GM12864 (cell line): Measurements from ENCODE around the gene TRABD2A.
"Not testable (repeated sequence)": the region's sequence is repeated elsewhere in the genome, so short reads cannot be mapped to it uniquely, and the experiment has no call there.

Source experiments
- DNase-seq: peaks from one replicate; pipeline ENCODE4 v3.0.0-alpha.2; 2011; ENCODE audit warnings: low read depth
- H3K4me3 ChIP-seq: 2 replicates; pipeline ENCODE4 v1.5.1; 2011; ENCODE audit warnings: mild to moderate bottlenecking, low read depth, low read length, control low read depth
- TF ChIP-seq, protein P1 (sequence below): IDR thresholded peaks from 2 replicates; pipeline ENCODE4 v1.5.1; 2011; ENCODE audit warnings: low read depth, mild to moderate bottlenecking, moderate library complexity, low read length, control low read depth, inconsistent platforms; ENCODE audit errors: missing control alignments

Gene TRABD2A

GRCh38 chr2:84919885-84920580 lies 39.1 kb upstream of the TRABD2A start:
- TF ChIP-seq, protein P1, sequence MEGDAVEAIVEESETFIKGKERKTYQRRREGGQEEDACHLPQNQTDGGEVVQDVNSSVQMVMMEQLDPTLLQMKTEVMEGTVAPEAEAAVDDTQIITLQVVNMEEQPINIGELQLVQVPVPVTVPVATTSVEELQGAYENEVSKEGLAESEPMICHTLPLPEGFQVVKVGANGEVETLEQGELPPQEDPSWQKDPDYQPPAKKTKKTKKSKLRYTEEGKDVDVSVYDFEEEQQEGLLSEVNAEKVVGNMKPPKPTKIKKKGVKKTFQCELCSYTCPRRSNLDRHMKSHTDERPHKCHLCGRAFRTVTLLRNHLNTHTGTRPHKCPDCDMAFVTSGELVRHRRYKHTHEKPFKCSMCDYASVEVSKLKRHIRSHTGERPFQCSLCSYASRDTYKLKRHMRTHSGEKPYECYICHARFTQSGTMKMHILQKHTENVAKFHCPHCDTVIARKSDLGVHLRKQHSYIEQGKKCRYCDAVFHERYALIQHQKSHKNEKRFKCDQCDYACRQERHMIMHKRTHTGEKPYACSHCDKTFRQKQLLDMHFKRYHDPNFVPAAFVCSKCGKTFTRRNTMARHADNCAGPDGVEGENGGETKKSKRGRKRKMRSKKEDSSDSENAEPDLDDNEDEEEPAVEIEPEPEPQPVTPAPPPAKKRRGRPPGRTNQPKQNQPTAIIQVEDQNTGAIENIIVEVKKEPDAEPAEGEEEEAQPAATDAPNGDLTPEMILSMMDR, result no peak
- no peak for DNase-seq
- peak overlapping the region; percentile 18; the same call in 1 of the 2 replicates for H3K4me3 ChIP-seq

DNA sequence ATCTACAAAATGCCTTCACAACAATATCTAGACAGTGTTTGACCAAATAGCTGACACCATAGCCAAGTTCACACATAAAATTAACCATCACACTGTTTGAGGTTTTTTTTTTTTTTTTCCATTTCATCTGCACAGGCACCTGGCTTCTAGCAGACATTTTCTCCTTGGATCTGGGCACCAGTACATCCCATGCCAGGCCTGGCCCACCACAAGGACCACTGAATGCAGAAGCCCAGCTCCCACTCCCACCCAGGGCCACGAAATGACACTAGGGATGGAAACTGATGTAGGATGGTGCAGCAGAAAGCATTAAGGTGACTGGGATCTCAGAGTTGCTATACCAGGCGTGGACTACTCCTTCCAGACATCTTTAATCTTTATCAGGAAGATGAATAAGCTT lies 37.5 kb upstream of the TRABD2A start:
- TF ChIP-seq, protein P1, result no peak
- no peak overlapping the region for H3K4me3 ChIP-seq
- DNase-seq, result no peak

- not testable (repeated sequence) for H3K4me3 ChIP-seq, DNase-seq
Observed at GRCh38 chr2:84917821-84918220, 36.9 kb upstream of the TRABD2A start.

DNA sequence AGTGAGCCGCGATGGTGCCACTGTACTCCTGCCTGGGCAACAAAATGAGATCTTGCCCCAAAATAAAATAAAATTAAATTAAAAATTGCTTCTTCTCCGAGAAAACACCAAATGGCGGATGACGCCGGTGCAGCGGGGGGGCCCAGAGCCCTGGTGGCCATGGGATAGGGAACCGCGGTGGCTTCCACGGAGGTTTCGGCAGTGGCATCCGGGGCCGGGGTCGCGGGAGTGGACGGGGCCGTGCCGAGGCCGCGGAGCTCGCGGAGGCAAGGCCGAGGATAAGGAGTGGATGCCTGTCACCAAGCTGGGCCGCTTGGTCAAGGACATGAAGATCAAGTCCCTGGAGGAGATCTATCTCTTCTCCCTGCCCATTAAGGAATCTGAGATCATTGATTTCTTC lies 34.8 kb upstream of the TRABD2A start:
- not testable (repeated sequence) for H3K4me3 ChIP-seq, DNase-seq

DNA sequence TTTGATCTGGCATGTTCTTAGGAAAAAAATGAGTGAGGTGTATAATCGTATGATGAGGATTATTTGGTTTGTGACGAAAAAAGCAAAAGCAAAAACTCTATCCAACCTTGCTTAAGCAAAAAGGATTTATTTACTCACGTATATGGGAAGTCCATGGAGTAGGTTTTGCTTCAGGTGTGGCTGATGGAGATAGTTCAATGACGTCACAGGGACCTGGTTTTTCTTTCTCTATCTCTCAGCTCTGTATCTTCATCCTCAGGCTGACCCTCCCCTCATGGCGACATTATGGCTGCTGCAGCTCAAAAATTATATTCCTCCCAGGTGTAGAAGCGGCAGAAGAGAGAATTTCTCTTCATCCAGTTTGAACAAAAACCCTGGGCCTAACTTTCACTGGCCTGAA lies 33.5 kb upstream of the TRABD2A start:
- no peak for DNase-seq
- TF ChIP-seq, protein P1, result no peak
- H3K4me3 ChIP-seq, result no peak overlapping the region

DNA sequence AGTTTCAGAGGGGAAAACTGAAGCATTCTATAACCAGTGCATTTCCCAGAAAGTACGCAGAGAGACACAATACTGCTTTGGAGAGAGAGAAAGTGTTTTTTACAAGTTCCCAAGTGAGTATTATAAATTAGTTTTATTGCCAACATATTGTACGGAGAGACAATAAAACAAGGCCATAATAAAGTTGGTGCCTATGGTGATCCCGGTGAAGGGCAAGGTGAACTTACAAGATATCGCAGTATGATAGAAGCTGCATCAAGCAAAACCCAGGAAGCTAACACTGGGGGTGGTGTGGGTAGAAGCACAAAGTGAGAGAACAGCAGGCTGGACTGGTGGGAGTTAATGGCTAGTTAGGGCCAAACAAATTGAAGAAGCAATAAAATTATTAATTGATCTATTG lies 32.1 kb upstream of the TRABD2A start:
- DNase-seq, result no peak
- H3K4me3 ChIP-seq, result no peak overlapping the region
- TF ChIP-seq, protein P1, result no peak

DNA sequence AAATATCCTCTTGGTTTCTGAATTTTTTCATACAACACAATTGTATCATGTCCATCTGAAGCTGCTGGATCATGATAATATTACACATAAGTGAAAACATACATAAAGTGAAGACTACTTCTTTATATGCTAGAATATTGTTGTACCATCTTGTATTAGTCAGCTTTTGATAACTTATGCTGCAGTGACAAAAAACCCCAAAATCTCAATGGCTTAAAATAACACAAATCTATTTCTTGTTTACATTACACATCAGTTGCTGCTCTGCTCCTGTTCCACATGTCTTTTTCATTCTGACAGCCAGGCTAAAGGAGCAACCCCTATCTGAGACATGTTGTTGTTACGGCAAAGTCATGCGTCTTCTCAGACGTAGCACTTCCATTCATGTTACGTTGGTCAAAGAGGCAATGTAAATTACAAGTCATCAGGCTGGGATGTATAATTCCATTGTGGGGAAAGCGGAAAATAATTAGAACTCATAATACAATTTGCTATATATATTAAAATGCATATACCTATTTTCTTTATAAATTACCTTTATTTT lies 30.3 kb upstream of the TRABD2A start:
- TF ChIP-seq, protein P1, result no peak

More for the DNA sequence above, 30.3 kb upstream of the TRABD2A start:
- no peak overlapping the region for H3K4me3 ChIP-seq
- DNase-seq, result no peak
